ENCODE measurements around the gene METTL4. TPM values are rescaled to one million over a fixed set of nuclear protein-coding genes. Genes with fewer than 3 reads are reported as not detected.

The METTL4 gene
- total and polyA plus RNA-seq, 9 donors: 4.8 to 16.0 (median 8.5) TPM

DNA sequence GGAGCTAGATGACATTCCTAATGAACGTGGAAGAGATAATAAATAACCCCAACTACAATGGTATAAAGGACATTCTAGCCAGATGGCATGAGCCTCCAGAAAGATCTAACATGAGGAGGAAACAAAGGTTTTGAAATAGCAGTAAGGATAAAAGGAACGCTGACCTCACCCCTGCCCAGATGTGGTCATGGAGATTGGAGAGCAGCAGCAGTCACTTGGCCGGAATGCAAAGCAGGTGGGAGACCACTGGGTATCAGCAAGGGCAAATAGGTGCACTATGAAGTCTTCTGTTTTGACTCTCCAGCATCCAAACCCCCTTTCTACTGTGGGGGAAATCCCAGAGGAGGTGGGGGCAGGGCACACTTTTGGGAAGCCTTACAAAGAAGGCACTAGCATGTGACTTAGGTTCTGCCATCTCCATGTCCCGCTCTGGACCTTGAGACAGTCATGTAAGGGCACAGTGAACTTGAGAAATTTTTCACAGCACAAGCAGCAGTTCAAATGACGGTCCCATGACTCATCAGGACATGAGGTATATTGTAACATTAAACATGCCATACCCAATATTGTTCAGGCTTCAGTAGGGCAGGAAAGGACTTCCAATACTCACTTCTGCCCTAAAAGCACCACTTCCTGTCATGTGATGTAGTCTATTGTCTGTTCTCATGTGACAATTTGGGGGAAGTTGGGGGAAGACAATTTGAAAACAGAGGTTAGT lies 55.2 kb downstream of the METTL4 start:
- Histone ChIP-seq H3K4me1 (ENCODE audit: insufficient read depth) (no peaks in the 10 kb centered on the region), H3K36me3 (no peaks in the 10 kb centered on the region), H3K4me3 (no peak overlapping the region), H3K27me3 (no peaks in the 10 kb centered on the region), H3K27ac (no peak overlapping the region), H3K9me3 (no peaks in the 10 kb centered on the region)
- no peak for TF ChIP-seq POLR2A (IDR thresholded peaks at IDR 0.05)
- TF ChIP-seq EP300 (IDR thresholded peaks at IDR 0.05): no peak
- no peak for TF ChIP-seq CTCF (IDR thresholded peaks at IDR 0.05)
- DNase-seq: no peak
- 75 to 88% (median 81%) methylated on average over 5 of the region's 5 CpGs for WGBS, 3 donors
- intact Hi-C loops (cut with DNase I): no loop called here

DNA sequence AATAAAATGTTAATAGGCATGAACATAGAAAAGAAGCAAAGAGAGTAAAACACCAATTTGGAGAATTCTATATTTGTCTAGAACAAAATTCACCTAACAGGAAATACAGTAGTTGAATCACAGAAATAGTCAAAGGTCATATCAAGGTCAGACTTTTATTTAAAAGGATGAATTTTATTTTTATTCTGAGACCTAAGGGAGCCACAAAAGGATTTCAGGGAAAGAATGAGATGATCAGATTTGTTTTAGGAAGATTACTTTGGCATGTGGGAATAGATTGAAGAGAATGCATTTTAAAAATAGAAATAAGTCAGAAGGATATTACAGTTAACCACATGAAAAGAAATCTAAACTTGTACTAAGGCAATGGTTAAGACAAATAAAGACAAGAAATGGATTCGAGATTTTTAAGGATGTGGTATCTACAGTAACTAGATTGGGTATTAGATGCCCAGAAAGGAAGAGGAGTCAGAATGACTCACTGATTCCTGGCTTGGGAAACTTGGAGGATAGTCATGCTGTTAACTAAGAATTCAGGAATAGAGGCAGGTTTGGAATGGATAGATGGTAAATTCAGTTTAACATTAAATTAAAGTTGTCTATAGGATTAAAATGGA lies 56.0 kb downstream of the METTL4 start:
- DNase-seq: no peak

GRCh38 chr18:2513616-2514015 lies 57.7 kb downstream of the METTL4 start:
- H3K27me3 ChIP-seq: no peaks in the 10 kb centered on the region
- WGBS, 3 donors: 47 to 84% (median 83%) methylated on average over 1 of the region's 1 CpG
- no peak for TF ChIP-seq POLR2A (IDR thresholded peaks at IDR 0.05)
- no peak for TF ChIP-seq EP300 (IDR thresholded peaks at IDR 0.05)
- TF ChIP-seq CTCF (IDR thresholded peaks at IDR 0.05): no peak

More for the DNA sequence above, 56.0 kb downstream of the METTL4 start:
- H3K4me1 ChIP-seq (ENCODE audit: insufficient read depth): no peaks in the 10 kb centered on the region
- no peaks in the 10 kb centered on the region for H3K36me3 ChIP-seq
- H3K4me3 ChIP-seq: no peak overlapping the region
- TF ChIP-seq EP300 (IDR thresholded peaks at IDR 0.05) (no peak), CTCF (IDR thresholded peaks at IDR 0.05) (no peak)
- intact Hi-C loops (cut with DNase I): no loop called here
- H3K27ac ChIP-seq: no peak overlapping the region
- no peaks in the 10 kb centered on the region for H3K27me3 ChIP-seq
- 37 to 44% (median 42%) methylated on average over 1 of the region's 1 CpG for WGBS, 3 donors
- no peaks in the 10 kb centered on the region for H3K9me3 ChIP-seq

GRCh38 chr18:2512059-2512458 lies 59.2 kb downstream of the METTL4 start:
- Histone ChIP-seq H3K4me3 (no peak overlapping the region), H3K9me3 (no peaks in the 10 kb centered on the region), H3K4me1 (ENCODE audit: insufficient read depth) (no peaks in the 10 kb centered on the region), H3K27ac (no peak overlapping the region), H3K36me3 (no peaks in the 10 kb centered on the region), H3K27me3 (no peaks in the 10 kb centered on the region)
- 86 to 93% (median 92%) methylated on average over 2 of the region's 2 CpGs for WGBS, 3 donors
- no peak for TF ChIP-seq EP300 (IDR thresholded peaks at IDR 0.05)
- TF ChIP-seq POLR2A (IDR thresholded peaks at IDR 0.05): no peak
- TF ChIP-seq CTCF (IDR thresholded peaks at IDR 0.05): no peak
- no peak for DNase-seq
- intact Hi-C loops (cut with DNase I): no loop called here

More at GRCh38 chr18:2513616-2514015, 57.7 kb downstream of the METTL4 start:
- H3K36me3 ChIP-seq: no peaks in the 10 kb centered on the region
- no peak for DNase-seq
- no peaks in the 10 kb centered on the region for H3K4me1 ChIP-seq (ENCODE audit: insufficient read depth)
- H3K27ac ChIP-seq: no peak overlapping the region
- no peak overlapping the region for H3K4me3 ChIP-seq
- intact Hi-C loops (cut with DNase I): no loop called here
- no peaks in the 10 kb centered on the region for H3K9me3 ChIP-seq
